Prostate gland (tissue), 2 donors: ENCODE measurements around the gene DUSP18. TPM values are rescaled to one million over a fixed set of nuclear protein-coding genes. Genes with fewer than 3 reads are reported as not detected.
A peak's percentile ranks its signal among the peaks of the same experiment; 100 is the strongest.
"Not testable (repeated sequence)": the region's sequence is repeated elsewhere in the genome, so short reads cannot be mapped to it uniquely, and the experiment has no call there.

ENCODE experiments used
- DNase-seq: peaks from one replicate; pipeline ENCODE4 v3.0.0-alpha.2; 2019; ENCODE audit warnings: low spot score
- H3K27ac ChIP-seq, 2 donors: fragments of 200-600 bp; sonication (generic); 2 replicates each; pipeline ENCODE4 v1.5.1; 2017 to 2019
- H3K27me3 ChIP-seq: fragments of 200-600 bp; sonication (generic); replicated peaks from 2 replicates; pipeline ENCODE4 v1.5.1; 2019; ENCODE audit not compliant: insufficient read depth
- H3K36me3 ChIP-seq, 2 donors: fragments of 200-600 bp; sonication (generic); 1 replicate in 1 of 2; 2 replicates in 1 of 2; pipeline versions ENCODE4 v1.5.1 to v1.8.1; 2017 to 2019
- H3K4me1 ChIP-seq: fragments of 200-600 bp; sonication (generic); replicated peaks from 2 replicates; pipeline ENCODE4 v1.5.1; 2019
- H3K4me3 ChIP-seq, 2 donors: fragments of 200-600 bp; sonication (generic); 2 replicates each; pipeline ENCODE4 v1.5.1; 2017 to 2019
- H3K9me3 ChIP-seq: fragments of 200-600 bp; sonication (generic); 2 replicates; pipeline ENCODE4 v1.5.1; 2017
- CTCF ChIP-seq, 4 experiments: fragments of 200-600 bp in 2 of 4; fragments of 450-650 bp in 2 of 4; sonication (generic) in 2 of 4; IDR thresholded peaks; 1 replicate in 3 of 4; 2 replicates in 1 of 4; pipeline ENCODE4 v1.5.1; 2016 to 2019; ENCODE audit warnings: antibody characterized with exemption in 4 of 4, mild to moderate bottlenecking in 2 of 4, moderate library complexity in 2 of 4
- POLR2A ChIP-seq: fragments of 450-650 bp; IDR thresholded peaks from one replicate; pipeline ENCODE4 v1.6.1; 2016; ENCODE audit warnings: antibody characterized with exemption, mild to moderate bottlenecking
- POLR2AphosphoS5 ChIP-seq: sonication (generic); formaldehyde crosslinking; IDR thresholded peaks from one replicate; pipeline ENCODE4 v1.6.1; 2017; ENCODE audit warnings: antibody characterized with exemption
- WGBS: methylation state at CpG from one replicate; pipeline ENCODE4 v1.1.5; 2018; 5-methylcytosine and 5-hydroxymethylcytosine counted together
- intact Hi-C: fragments of 100-400 bp; cut with DNase I; formaldehyde crosslinking; loops from one replicate; pipeline ENCODE4 v1.14.2; 2022
- total RNA-seq, 2 donors: library from RNA; depleted of rRNA; stranded (reverse); fragments of >200 nt; gene quantifications; one replicate each; pipeline ENCODE4 v1.1.0, GENCODE V29; 2016

Gene DUSP18
- total RNA-seq, result 10 to 100 TPM; 12.5 to 15.6 TPM

GRCh38 chr22:30667494-30668385, at the start of gene DUSP18:
TSS of gene DUSP18 (minus strand) at chr22:30667875. CDS start at chr22:30664003, 3,872 bp downstream.
- Histone ChIP-seq H3K27ac (peak within 1 kb of the TSS; percentile 20 to 64), H3K4me3 (peak within 1 kb of the TSS; percentile 59 to 75), H3K27me3 (no peaks in the 10 kb centered on the region), H3K4me1 (no peaks in the 10 kb centered on the region), H3K36me3 (peaks cover 3 to 6% of the 10 kb centered on the region in 2 donors), H3K9me3 (no peaks in the 10 kb centered on the region)
- peak; percentile 92 for DNase-seq
- 1% methylated on average over 74 of the region's 77 CpGs for WGBS
- intact Hi-C loops, result no loop called here
- TF ChIP-seq CTCF (IDR thresholded peaks at IDR 0.05), result peak in 2 of 4 experiments; percentile 8 to 36
- TF ChIP-seq POLR2A, result peak; percentile 63
- peak; percentile 92 for TF ChIP-seq POLR2AphosphoS5

- Histone ChIP-seq H3K4me1 (no peaks in the 10 kb centered on the region), H3K36me3 (no peaks in the 10 kb centered on the region), H3K27me3 (no peaks in the 10 kb centered on the region), H3K4me3 (no peak overlapping the region), H3K27ac (no peak overlapping the region), H3K9me3 (no peaks in the 10 kb centered on the region)
- TF ChIP-seq POLR2A, result no peak
- TF ChIP-seq CTCF (IDR thresholded peaks at IDR 0.05), result no peak
- no peak for TF ChIP-seq POLR2AphosphoS5
- DNase-seq, result no peak
- intact Hi-C loops, result no loop called here
- 100% methylated on average over 2 of the region's 2 CpGs for WGBS
Measured at GRCh38 chr22:30714062-30714461, 46.4 kb upstream of the DUSP18 start.

- intact Hi-C loops, result no loop called here
- TF ChIP-seq CTCF (IDR thresholded peaks at IDR 0.05) (no peak), POLR2AphosphoS5 (no peak), POLR2A (no peak)
- Histone ChIP-seq H3K4me3 (no peak overlapping the region), H3K4me1 (no peaks in the 10 kb centered on the region), H3K9me3 (no peaks in the 10 kb centered on the region), H3K27ac (no peak overlapping the region), H3K36me3 (no peaks in the 10 kb centered on the region), H3K27me3 (no peaks in the 10 kb centered on the region)
- 100% methylated on average over 1 of the region's 1 CpG for WGBS
- DNase-seq, result no peak
Measured at GRCh38 chr22:30712094-30712493, 44.4 kb upstream of the DUSP18 start.

GRCh38 chr22:30709980-30710379, 42.3 kb upstream of the DUSP18 start:
- H3K9me3 ChIP-seq, H3K36me3 ChIP-seq, H3K27me3 ChIP-seq, H3K4me1 ChIP-seq, DNase-seq, H3K4me3 ChIP-seq, H3K27ac ChIP-seq, intact Hi-C loops: not testable (repeated sequence)
- WGBS, result 84% methylated on average over 6 of the region's 6 CpGs

- Histone ChIP-seq H3K27ac (no peak overlapping the region), H3K4me1 (no peaks in the 10 kb centered on the region), H3K9me3 (no peaks in the 10 kb centered on the region), H3K36me3 (no peaks in the 10 kb centered on the region), H3K4me3 (no peak overlapping the region), H3K27me3 (no peaks in the 10 kb centered on the region)
- intact Hi-C loops, result no loop called here
- DNase-seq, result no peak
- TF ChIP-seq POLR2AphosphoS5, result no peak
- TF ChIP-seq CTCF (IDR thresholded peaks at IDR 0.05), result no peak
- no peak for TF ChIP-seq POLR2A
- 32% methylated on average over 11 of the region's 11 CpGs for WGBS
Measured at GRCh38 chr22:30705710-30706651, 38.3 kb upstream of the DUSP18 start.
